Measurements from ENCODE around the gene PAPPA2.
"Not testable (repeated sequence)": the region's sequence is repeated elsewhere in the genome, so short reads cannot be mapped to it uniquely, and the experiment has no call there.

Gene PAPPA2, protein sequence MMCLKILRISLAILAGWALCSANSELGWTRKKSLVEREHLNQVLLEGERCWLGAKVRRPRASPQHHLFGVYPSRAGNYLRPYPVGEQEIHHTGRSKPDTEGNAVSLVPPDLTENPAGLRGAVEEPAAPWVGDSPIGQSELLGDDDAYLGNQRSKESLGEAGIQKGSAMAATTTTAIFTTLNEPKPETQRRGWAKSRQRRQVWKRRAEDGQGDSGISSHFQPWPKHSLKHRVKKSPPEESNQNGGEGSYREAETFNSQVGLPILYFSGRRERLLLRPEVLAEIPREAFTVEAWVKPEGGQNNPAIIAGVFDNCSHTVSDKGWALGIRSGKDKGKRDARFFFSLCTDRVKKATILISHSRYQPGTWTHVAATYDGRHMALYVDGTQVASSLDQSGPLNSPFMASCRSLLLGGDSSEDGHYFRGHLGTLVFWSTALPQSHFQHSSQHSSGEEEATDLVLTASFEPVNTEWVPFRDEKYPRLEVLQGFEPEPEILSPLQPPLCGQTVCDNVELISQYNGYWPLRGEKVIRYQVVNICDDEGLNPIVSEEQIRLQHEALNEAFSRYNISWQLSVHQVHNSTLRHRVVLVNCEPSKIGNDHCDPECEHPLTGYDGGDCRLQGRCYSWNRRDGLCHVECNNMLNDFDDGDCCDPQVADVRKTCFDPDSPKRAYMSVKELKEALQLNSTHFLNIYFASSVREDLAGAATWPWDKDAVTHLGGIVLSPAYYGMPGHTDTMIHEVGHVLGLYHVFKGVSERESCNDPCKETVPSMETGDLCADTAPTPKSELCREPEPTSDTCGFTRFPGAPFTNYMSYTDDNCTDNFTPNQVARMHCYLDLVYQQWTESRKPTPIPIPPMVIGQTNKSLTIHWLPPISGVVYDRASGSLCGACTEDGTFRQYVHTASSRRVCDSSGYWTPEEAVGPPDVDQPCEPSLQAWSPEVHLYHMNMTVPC (N-terminal part only)

DNA sequence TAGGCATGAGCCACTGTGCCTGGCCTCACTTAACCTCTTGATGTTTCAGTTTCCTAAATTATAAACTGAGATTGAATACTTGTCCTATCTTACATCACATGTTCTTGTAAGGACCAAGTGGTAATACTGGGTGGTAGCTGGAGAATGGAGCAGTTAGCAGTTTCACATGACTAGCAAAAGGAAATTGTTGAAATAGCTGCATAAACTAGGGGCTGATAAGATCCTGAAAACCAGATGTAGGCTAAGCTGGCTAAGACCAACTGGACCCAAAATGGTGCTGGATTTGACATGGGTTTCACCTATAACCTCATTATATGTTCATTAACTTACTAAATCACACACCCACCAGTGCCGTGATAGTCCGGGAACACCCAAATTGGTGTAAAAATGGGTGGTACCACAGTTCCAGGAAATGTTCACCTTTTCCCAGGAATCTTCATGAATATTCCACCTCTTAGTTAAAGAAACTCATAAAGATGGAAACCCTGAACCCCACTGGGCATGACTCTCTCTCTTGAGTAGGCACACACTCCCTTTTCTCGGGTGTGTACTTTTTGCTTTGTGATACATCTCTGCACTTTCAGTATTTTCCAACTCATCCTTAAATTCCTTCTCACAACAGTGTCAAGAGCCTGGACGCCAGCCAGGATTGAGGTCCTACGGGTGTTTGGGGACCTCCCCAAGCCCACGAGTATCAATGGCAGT, at the start of gene PAPPA2:
PAPPA2 (plus strand) TSS at position 502 of the 705 bp plus-strand sequence. CDS start 93,148 bp downstream, outside the sequence.
- DNase-seq = no peak

DNA sequence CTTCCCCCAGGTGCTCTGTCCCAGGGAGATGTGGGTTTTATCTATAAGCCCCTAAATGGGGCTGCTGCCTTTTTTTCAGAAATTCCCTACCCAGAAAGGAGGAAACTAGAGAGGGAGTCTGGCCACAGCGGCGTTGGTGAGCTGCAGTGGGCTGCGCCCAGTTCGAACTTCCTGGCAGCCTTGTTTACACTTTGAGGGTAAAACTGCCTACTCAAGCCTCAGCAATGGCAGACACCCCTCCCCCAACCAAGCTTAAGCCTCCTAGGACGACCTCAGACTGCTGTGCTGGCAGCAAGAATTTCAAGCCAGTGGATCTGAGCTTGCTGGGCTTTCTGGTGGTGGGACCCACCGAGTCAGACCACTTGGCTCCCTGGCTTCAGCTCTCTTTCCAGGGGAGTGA, 46.2 kb upstream of the PAPPA2 start:
- DNase-seq = no peak

DNA sequence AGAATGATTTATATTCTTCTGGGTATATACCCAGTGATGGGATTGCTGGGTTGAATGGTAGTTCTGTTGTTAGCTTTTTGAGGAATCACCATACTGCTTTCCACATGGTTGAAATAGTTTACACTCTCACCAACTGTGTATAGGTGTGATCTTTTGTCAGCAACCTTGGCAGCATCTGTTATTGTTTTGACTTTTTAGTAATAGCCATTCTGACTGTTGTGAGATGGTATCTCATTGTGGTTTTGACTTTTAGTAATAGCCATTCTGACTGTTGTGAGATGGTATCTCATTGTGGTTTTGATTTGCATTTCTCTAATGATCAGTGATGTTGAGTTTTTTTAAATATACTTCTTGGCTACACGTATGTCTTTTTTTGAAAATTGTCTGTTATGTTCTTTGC, 43.4 kb upstream of the PAPPA2 start:
- not testable (repeated sequence) for DNase-seq

DNA sequence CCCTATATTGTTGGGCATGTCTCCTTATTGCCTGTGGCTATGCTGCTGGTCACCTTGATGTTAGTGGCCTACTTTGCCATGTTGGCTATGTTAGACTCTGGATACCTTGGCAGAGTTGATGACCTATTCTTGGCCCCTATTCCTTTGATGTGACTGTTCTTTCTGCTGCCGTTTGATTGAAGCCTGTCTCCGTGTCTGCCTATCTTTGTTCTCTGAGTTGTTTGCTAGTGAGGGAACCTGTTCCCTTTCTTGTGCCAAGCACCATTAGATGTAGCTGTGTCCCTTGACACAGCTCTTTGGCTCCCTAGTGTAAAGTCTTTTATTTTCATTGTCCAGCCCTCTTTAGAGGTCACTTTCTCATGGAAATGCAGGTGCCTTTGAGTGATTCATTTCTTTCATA, 28.7 kb upstream of the PAPPA2 start:
- no peak for DNase-seq

DNA sequence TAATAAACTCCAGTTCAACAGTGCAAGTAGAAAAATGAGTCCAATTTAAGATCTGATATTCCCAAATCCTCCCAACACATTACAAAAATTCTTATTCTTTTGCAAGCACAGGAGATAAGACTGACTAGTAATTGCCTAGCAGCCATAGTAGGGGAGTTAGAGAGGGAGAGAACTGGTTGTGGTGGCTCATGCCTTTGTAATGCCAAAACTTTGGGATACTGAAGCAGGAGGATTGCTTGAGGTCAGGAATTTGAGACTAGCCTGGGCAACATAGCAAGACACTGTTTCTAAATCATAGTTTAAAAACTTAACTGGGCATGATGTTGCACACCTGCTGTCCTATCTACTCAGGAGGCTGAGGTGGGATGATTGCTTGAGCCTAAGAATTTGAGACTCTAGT, 26.7 kb upstream of the PAPPA2 start:
- DNase-seq = no peak

DNA sequence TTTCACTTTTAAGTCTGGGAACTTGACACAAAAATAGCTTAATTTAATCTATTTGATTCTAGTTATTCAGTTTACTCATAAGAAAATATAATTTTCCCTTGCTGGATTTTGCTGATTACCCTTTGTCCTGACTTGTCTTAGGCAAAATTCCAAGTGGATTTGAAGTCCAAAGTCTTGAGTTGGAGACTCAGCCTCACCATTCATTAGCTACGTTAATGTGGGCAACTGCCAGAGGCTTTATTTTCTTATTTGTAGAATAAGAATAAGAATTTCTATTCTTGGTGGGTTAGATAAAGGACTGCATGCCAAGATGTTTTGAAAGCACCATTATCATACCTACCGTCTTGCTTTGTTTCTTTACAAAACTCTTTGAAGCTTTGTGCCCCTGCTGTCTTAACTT, 22.8 kb upstream of the PAPPA2 start:
- no peak for DNase-seq

DNA sequence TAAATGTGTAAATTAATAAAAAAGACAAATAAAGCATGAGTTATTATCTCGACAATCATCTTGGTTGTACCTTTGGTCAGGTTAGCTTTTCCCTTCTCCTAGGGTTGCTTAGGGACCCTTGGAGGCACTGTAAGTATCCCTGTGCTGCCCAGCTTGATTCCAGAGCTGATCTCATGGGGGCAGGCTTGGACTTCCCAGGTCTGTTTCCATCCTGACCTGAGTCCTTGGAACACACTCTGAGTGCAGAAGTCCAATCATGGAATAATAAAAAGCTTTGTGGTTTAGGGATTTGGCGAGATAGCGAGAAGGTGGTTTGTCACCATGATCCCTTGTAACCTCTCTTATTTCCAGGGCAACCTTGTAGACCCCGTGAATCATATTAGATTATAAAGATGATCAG, 18.7 kb upstream of the PAPPA2 start:
- DNase-seq = no peak

DNA sequence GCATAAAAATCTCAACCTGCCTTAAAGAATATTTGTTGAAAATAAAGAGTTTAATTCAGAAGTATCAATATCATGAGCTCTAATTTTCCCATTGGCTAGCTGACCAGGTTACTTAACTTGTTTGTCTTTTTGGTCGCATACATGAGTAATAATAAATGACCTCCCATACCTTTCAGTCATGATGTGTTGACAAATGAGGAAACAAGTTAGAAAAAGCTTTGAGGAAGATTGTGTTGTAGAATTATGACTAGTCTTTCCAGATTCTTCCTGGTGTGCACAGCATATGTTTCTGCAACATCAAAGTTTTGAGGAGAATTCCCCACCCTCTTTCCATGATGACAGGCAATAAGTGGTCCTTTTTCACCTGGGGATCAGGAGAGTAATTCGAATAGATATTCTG, 17.6 kb upstream of the PAPPA2 start:
- no peak for DNase-seq

DNA sequence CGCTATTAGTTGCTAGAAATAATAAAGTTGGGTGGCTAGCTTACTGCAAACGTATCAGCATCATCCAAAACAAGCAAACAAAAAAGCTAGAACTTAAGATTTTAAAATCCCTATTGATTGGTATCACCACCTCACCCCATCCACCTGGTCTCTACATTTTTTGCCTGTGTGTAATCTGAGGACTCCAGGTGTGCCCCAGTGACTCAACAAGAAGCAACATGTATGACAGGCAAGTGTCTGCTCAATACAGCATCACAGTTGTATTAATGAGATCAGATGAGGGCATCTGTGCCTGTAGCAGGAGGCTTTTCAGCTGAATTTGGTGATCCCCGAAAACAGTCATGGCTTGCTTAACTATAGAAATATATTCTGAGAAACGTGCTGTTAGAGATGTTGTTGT, 14.6 kb upstream of the PAPPA2 start:
- no peak for DNase-seq

DNA sequence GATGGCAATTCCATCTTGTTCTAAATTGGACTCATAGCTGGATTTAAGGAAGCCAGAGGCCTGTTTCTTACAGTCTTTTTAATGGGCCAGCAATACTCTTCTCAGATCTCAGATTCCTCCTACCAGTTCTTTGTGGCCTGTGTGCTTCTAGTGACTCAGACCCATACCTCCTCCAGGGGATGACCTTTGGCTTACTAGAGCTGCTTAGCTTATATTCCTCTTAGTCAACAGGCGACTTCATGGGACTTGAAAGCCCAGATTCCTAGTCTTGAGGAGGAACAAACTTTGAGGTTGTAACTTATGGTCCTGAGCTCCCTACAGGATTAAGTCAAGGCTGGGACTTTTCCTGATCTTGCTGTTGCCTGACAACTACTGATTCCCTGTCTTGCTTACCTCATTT, 12.4 kb upstream of the PAPPA2 start:
- no peak for DNase-seq

DNA sequence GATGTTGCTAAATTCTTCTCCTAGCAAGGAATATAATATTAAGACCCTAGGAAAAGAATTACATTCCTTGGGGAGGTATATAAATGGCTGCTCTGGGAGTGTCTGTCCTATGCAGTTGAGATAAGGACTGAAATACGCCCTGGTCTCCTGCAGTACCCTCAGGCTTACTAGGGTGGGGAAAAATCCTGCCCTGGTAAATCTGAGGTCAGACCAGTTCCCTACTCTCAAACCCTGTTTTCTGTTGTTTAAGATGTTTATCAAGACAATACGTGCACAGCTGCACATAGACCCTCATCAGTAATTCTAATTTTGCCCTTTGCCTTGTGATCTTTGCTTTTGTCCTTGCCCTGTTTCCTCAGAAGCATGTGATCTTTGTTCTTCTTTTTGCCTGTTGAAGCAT, 11.2 kb upstream of the PAPPA2 start:
- not testable (repeated sequence) for DNase-seq

DNA sequence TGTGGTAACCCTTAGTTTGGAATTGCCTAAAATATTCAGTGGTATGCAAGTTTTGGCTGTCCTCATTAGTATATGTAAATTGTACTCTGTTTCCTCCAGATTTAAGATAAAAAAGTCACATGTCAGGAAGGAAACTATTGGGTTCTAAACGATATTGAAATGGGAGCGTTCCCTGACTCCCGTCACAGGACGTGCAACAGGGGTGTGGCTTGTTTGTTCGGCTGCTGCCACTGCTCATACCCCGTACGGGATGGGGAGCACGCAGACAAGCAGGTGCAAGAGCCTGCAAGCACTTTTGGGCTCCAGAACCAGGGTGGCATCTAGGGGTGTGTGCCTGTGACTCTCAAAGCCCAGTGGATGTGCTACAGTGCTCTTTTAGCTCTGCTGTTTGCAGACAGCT, 6.2 kb upstream of the PAPPA2 start:
- DNase-seq = no peak

DNA sequence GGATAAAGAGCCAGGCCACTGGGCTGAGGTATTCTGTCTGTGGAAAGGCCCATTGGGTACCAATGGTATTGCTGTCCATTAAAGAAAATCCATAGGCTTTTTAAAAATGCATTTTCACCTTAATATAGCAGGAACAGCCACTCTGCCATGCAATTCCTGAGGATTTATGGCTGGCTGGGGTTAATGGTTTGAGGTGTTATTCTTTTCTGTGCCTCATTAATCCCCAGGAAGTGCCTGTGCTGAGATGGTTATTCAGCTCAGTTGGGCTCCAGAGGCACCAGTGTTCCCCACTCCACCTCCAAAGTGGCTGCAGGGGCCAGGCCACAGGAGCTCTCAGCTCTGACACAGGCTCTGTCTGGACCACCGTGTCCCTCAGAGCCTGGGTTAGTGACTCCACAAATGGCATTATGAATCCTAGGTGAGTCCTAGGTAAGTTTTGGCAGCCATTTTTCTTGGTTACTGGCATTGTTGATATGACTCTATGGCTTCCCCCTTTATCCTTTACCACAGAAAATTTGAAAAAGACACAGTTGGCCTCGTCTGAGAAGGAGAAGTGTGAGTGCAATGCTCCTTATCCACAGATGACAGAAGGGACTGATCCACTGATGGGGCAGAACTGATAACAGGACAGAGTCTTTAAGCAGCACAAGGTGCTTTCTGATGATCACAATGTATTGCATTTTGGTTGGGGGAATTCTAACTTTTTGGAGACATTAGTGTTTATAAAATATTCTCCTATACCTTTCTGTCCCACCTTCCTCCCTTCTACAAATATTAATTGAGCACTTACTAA, 2.2 kb upstream of the PAPPA2 start:
- no peak for DNase-seq

DNA sequence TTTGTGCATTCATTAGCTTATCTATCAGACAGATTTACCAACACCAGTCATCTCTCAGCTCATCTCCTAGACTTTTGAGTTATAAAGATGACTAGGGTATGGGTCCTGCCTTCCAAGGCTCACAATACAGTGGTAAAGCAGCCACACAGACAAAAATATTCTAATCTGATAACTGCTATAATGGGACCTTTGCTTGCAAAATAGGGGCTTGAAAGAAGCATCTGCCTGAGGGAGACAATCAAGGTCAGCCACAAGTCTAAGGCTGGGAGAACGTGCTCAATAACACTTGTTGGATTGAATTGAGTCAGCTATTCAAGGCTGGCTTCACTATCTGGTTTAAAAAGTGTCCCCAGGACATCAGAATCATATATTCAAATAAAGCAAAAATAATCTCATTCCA, 1.4 kb upstream of the PAPPA2 start:
- DNase-seq = no peak

DNA sequence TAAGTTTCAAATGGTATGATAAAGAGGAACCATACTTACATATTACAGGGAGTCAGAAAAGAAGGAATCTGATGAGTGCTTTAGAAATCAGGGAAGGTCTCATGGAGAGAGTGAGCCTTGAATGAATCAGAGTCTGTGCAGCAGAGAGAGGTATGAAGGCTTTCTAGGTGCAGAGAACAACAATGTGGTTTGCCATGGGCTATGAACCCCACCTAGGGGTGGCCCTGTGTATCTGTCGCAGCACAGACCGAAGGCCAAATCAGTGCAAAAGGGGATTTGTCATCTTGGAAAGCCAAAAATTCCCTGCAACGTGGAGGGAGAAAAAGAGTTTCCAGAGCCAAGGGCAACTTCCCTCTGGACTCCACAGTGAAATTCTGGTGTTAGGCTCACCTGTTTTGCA, 3.5 kb downstream of the PAPPA2 start:
- DNase-seq = no peak

DNA sequence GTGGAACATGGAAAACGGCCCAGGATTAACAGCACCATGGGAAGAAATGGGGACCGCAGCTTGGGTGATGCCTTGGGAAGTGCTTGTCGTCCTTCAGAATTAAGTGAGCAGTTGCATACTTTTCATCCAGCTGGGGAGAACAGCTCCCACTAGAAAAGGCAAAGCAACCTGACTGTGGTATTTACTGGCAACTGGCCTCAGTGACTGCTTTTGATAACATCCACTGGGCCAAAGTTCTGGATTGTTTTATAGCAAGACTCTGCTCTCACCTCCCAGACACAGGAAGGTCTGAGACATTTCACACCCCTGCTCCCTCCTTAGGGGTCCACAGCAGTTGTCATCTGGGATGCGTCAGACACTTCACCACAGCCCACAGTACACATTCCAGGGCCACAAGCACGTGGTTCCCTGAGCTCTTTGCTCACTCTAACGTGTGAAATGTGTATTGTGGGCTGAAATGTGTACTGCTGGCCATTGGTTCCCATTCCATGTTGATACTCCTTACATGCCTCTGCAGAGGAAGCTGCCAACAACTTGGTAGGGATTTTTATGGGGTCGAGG, 6.6 kb downstream of the PAPPA2 start:
- no peak for DNase-seq

DNA sequence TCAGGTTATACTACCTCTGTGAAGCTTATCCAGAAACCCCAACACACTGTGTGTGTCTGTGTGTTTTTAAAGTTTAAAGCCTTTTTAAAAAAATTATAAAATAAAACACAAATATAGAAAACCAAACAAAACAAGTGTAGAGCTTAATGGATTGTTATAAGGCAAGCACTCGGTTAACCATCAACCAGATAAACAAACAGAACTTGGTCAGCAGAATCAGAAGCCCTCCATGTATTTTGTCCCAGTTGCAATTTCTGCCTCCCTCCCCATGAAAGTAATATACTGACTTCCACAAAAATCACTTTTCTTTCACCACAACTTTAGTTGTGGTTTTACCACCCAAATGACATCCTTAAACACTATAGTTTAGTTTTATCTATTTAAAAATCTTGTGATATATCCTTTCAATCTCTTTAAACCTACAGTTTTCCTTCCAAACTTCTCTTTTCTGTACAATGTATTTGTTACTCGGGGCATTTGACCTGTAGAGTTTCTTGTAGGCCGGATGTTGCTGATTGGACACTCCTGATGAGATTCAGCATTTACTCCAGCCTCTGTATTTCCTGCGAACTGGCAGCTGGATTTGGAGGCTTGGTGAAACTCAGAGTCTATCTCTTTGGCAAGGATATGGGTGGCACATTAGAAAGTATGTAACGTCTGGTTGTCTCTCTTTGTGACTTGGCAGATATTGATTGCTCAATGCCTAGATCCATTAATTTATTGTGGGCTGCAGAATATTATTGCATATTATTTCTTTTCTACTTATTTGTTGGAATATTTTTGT, 8.6 kb downstream of the PAPPA2 start:
- no peak for DNase-seq

DNA sequence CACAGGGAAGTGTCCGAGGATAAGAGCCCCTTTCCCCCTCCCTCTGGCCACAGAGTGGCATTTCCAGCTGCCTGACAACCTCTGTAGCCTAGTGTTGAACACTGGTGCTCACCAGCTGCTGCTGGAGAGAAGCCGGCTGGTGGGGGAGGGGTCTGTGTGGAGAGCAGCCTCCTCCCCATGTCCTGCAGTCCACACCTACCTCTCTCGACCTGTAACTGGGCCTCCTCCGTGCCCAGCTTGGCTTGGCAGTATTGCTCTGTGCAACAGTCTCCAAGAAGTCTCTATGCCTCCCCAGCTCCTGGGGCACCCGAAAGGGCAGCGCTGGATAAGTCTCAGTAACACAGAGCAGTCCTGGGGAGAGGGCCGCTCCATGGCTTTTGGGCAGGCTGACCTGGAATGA, 17.0 kb downstream of the PAPPA2 start:
- DNase-seq = no peak

DNA sequence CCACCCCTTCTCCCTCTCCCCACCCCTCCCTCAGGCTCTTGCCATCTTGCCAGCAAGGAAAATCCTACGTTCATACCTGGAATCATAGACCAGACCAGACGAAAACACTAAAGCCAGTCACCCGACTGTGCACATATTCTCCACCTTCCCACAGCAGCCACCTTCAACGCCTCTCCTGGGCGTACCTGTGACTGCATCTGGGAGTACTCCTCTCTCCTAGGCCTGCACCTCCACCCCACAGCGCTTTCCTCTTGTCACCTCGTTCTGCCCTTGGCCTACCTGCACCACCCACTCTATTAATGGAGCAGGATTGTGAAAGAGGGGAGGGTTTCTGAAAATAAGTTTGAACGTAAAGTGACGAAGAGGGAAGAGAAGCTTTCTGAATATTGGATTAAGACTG, 17.8 kb downstream of the PAPPA2 start:
- no peak for DNase-seq

DNA sequence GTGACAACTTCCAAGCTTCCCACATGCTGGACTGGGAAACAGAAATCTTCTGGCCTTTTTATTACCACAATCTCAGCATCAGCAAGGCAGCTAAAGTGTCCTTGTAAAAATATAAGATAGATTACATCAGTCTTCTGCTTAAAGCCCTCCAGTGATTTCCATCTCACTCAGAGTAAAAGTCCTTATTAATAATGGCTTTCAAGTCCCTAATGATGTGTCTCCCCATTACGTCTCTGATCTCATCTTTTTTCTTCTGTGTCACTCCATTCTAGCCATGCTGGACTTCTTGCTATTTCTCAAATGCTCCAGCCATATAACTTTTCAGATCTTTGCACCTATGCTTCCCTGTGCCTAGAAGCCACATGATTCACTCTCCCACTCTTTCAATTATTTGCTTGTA, 22.1 kb downstream of the PAPPA2 start:
- DNase-seq = no peak

DNA sequence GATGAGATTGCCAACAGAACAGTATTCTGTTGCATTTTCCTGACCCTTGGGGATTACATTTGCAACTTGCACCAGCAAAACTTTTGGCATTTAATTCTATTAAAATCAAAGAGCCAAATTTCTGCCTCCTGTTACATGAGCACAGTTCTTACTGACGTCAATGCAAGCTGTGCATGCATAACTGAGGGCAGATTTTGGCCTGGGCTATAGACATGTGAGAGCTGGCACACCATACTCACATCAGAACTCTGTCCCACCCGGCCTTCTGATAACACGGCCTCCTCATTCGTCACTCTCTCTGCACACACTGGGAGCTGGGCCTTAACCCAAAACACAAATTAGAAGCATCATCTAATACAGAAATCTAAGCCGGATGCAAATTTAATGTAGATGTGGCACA, 31.5 kb downstream of the PAPPA2 start:
- no peak for DNase-seq
